ENCODE measurements around the gene GBX2.

DNA sequence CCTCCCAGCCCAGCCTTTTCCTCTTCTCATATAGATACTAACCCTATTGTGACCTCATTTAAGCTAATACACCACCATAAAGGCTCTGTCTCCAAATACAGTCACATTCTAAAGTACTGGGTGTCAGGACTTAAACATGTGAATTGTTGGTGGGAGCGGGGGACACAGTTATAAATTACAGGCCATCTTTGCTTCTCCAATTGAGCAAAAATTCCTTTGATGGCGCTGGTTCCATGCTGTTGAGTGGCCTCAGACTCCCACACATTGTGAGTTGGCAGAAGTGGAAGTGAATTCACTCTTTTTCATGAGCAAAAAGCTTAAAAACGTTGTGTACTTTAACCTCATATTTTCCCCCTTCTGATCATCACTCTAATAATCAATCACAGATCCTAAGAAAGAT is 46.0 kb downstream of the GBX2 start:
- TF ChIP-seq, protein P1, sequence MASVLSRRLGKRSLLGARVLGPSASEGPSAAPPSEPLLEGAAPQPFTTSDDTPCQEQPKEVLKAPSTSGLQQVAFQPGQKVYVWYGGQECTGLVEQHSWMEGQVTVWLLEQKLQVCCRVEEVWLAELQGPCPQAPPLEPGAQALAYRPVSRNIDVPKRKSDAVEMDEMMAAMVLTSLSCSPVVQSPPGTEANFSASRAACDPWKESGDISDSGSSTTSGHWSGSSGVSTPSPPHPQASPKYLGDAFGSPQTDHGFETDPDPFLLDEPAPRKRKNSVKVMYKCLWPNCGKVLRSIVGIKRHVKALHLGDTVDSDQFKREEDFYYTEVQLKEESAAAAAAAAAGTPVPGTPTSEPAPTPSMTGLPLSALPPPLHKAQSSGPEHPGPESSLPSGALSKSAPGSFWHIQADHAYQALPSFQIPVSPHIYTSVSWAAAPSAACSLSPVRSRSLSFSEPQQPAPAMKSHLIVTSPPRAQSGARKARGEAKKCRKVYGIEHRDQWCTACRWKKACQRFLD (CRISPR knock-in tag; IDR thresholded peaks at IDR 0.05) = no peak
- TF ChIP-seq TCF7 (IDR thresholded peaks at IDR 0.05; ENCODE audit: borderline replicate concordance) (no peak), CBX2 (IDR thresholded peaks at IDR 0.05; ENCODE audit: insufficient read depth, low read length, poor library complexity, severe bottlenecking) (no peak), ZNF224 (CRISPR knock-in tag; IDR thresholded peaks at IDR 0.05) (no peak), PHB2 (IDR thresholded peaks at IDR 0.05; ENCODE audit: low read depth) (no peak), SAFB (IDR thresholded peaks at IDR 0.05; ENCODE audit: borderline replicate concordance, low read depth, low read length) (no peak), POLR2A (conservative IDR thresholded peaks at IDR 0.05) (no peak), EZH2 (IDR thresholded peaks at IDR 0.05; ENCODE audit: borderline replicate concordance, low read depth, low read length) (no peak), ZNF121 (CRISPR knock-in tag; conservative IDR thresholded peaks at IDR 0.05) (no peak), POLR2AphosphoS5 (IDR thresholded peaks at IDR 0.05; ENCODE audit: control insufficient read depth, insufficient read depth, low read depth, low read length) (no peak)
- TF ChIP-seq, protein P2, sequence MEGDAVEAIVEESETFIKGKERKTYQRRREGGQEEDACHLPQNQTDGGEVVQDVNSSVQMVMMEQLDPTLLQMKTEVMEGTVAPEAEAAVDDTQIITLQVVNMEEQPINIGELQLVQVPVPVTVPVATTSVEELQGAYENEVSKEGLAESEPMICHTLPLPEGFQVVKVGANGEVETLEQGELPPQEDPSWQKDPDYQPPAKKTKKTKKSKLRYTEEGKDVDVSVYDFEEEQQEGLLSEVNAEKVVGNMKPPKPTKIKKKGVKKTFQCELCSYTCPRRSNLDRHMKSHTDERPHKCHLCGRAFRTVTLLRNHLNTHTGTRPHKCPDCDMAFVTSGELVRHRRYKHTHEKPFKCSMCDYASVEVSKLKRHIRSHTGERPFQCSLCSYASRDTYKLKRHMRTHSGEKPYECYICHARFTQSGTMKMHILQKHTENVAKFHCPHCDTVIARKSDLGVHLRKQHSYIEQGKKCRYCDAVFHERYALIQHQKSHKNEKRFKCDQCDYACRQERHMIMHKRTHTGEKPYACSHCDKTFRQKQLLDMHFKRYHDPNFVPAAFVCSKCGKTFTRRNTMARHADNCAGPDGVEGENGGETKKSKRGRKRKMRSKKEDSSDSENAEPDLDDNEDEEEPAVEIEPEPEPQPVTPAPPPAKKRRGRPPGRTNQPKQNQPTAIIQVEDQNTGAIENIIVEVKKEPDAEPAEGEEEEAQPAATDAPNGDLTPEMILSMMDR (IDR thresholded peaks at IDR 0.05 in 2 of 3, conservative IDR thresholded peaks at IDR 0.05 in 1 of 3; ENCODE audit: insufficient read depth in 2 of 3, low read depth in 1 of 3, low read length in 3 of 3) = no peak
- TF ChIP-seq, protein P3, sequence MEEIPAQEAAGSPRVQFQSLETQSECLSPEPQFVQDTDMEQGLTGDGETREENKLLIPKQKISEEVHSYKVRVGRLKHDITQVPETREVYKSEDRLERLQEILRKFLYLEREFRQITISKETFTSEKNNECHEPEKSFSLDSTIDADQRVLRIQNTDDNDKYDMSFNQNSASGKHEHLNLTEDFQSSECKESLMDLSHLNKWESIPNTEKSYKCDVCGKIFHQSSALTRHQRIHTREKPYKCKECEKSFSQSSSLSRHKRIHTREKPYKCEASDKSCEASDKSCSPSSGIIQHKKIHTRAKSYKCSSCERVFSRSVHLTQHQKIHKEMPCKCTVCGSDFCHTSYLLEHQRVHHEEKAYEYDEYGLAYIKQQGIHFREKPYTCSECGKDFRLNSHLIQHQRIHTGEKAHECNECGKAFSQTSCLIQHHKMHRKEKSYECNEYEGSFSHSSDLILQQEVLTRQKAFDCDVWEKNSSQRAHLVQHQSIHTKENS (CRISPR knock-in tag; IDR thresholded peaks at IDR 0.05) = no peak
- TF ChIP-seq, protein P4, sequence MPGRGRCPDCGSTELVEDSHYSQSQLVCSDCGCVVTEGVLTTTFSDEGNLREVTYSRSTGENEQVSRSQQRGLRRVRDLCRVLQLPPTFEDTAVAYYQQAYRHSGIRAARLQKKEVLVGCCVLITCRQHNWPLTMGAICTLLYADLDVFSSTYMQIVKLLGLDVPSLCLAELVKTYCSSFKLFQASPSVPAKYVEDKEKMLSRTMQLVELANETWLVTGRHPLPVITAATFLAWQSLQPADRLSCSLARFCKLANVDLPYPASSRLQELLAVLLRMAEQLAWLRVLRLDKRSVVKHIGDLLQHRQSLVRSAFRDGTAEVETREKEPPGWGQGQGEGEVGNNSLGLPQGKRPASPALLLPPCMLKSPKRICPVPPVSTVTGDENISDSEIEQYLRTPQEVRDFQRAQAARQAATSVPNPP (IDR thresholded peaks at IDR 0.05; ENCODE audit: borderline replicate concordance, insufficient read depth, insufficient read length) = no peak

Measured in K562 (cell line).